Measurements from ENCODE around the gene TXNRD3. TPM values are rescaled to one million over a fixed set of nuclear protein-coding genes. Genes with fewer than 3 reads are reported as not detected.
"Not testable (repeated sequence)": the region's sequence is repeated elsewhere in the genome, so short reads cannot be mapped to it uniquely, and the experiment has no call there.

The TXNRD3 gene
- total RNA-seq, 1 donor from 2014 or later = 3.5 TPM

- DNase-seq (ENCODE audit: missing footprints) (no peak), ATAC-seq (no peak)
- intact Hi-C loops (cut with DNase I) = no loop called here
Measured at GRCh38 chr3:126618021-126618420, 36.9 kb downstream of the TXNRD3 start.

GRCh38 chr3:126617571-126617970, 37.4 kb downstream of the TXNRD3 start:
- no peak for DNase-seq (ENCODE audit: missing footprints)
- no peak for ATAC-seq
- intact Hi-C loops (cut with DNase I) = no loop called here

GRCh38 chr3:126616931-126617330, 38.0 kb downstream of the TXNRD3 start:
- DNase-seq (ENCODE audit: missing footprints) = no peak
- intact Hi-C loops (cut with DNase I) = no loop called here
- no peak for ATAC-seq

- no peak for ATAC-seq
- no peak for DNase-seq (ENCODE audit: missing footprints)
- intact Hi-C loops (cut with DNase I) = no loop called here
Measured at GRCh38 chr3:126613479-126614188, 41.3 kb downstream of the TXNRD3 start.

- intact Hi-C loops (cut with DNase I) = no loop called here
- no peak for ATAC-seq
Measured at GRCh38 chr3:126612479-126613205, 42.3 kb downstream of the TXNRD3 start.

GRCh38 chr3:126609909-126610308, 45.0 kb downstream of the TXNRD3 start:
- DNase-seq (ENCODE audit: missing footprints) (no peak), ATAC-seq (no peak)
- intact Hi-C loops (cut with DNase I) = no loop called here

More at GRCh38 chr3:126612479-126613205, 42.3 kb downstream of the TXNRD3 start:
- DNase-seq (ENCODE audit: missing footprints) = no peak

GRCh38 chr3:126607214-126607908, 47.6 kb downstream of the TXNRD3 start:
- DNase-seq (ENCODE audit: missing footprints) (no peak), ATAC-seq (peak; percentile 46)
- intact Hi-C loops (cut with DNase I) = no loop called here

- DNase-seq (ENCODE audit: missing footprints) (no peak), ATAC-seq (no peak)
- intact Hi-C loops (cut with DNase I) = no loop called here
Measured at GRCh38 chr3:126606001-126606400, 48.9 kb downstream of the TXNRD3 start.

- intact Hi-C loops (cut with DNase I) = no loop called here
- DNase-seq (ENCODE audit: missing footprints) (no peak), ATAC-seq (no peak)
Measured at GRCh38 chr3:126604691-126605090, 50.2 kb downstream of the TXNRD3 start.

- DNase-seq (ENCODE audit: missing footprints) (no peak), ATAC-seq (no peak)
- intact Hi-C loops (cut with DNase I) = no loop called here
Measured at GRCh38 chr3:126599101-126599500, 55.8 kb downstream of the TXNRD3 start.

GRCh38 chr3:126595479-126595878, 59.4 kb downstream of the TXNRD3 start:
- ATAC-seq; intact Hi-C loops (cut with DNase I); DNase-seq (ENCODE audit: missing footprints): not testable (repeated sequence)

GRCh38 chr3:126591515-126591914, 63.4 kb downstream of the TXNRD3 start:
- intact Hi-C loops (cut with DNase I); ATAC-seq: not testable (repeated sequence)

GRCh38 chr3:126582311-126582710, 72.6 kb downstream of the TXNRD3 start:
- intact Hi-C loops (cut with DNase I) = no loop called here
- ATAC-seq (no peak), DNase-seq (ENCODE audit: missing footprints) (no peak)

More at GRCh38 chr3:126591515-126591914, 63.4 kb downstream of the TXNRD3 start:
- not testable (repeated sequence) for DNase-seq (ENCODE audit: missing footprints)

GRCh38 chr3:126581569-126581968, 73.4 kb downstream of the TXNRD3 start:
- DNase-seq (ENCODE audit: missing footprints) = no peak
- intact Hi-C loops (cut with DNase I) = no loop called here
- ATAC-seq = no peak

GRCh38 chr3:126580746-126581145, 74.2 kb downstream of the TXNRD3 start:
- intact Hi-C loops (cut with DNase I) = no loop called here
- DNase-seq (ENCODE audit: missing footprints) = no peak

GRCh38 chr3:126578702-126579101, 76.2 kb downstream of the TXNRD3 start:
- intact Hi-C loops (cut with DNase I) = no loop called here
- ATAC-seq = no peak

More at GRCh38 chr3:126580746-126581145, 74.2 kb downstream of the TXNRD3 start:
- ATAC-seq = no peak

GRCh38 chr3:126577261-126577660, 77.7 kb downstream of the TXNRD3 start:
- ATAC-seq = no peak
- DNase-seq (ENCODE audit: missing footprints) = no peak
- intact Hi-C loops (cut with DNase I) = no loop called here

More at GRCh38 chr3:126578702-126579101, 76.2 kb downstream of the TXNRD3 start:
- DNase-seq (ENCODE audit: missing footprints) = no peak

- DNase-seq (ENCODE audit: missing footprints) = no peak
- intact Hi-C loops (cut with DNase I) = loop anchor here (5.0 kb wide), 1 partner anchor 51 kb away; the partner anchor contains the start of gene CHST13
- no peak for ATAC-seq
Measured at GRCh38 chr3:126573492-126574117, 81.3 kb downstream of the TXNRD3 start.

- no peak for ATAC-seq
- intact Hi-C loops (cut with DNase I) = loop anchor here (5.0 kb wide), 1 partner anchor 49 kb away; the partner anchor contains the start of gene CHST13
- no peak for DNase-seq (ENCODE audit: missing footprints)
Measured at GRCh38 chr3:126571078-126571477, 83.8 kb downstream of the TXNRD3 start.
